Sigmoid colon (tissue), 4 donors: ENCODE measurements around the gene HNRNPK.

ENCODE experiments used
- EP300 ChIP-seq, 4 donors: sonication (generic); formaldehyde crosslinking; IDR thresholded peaks; one replicate each; pipeline ENCODE4 v1.6.1; 2017; ENCODE audit warnings: antibody characterized with exemption in 4 of 4
- POLR2A ChIP-seq, 2 donors: fragments of 450-650 bp; IDR thresholded peaks; one replicate each; pipeline ENCODE4 v1.6.1; 2016; ENCODE audit warnings: antibody characterized with exemption in 2 of 2, mild to moderate bottlenecking in 2 of 2, moderate library complexity in 2 of 2
- POLR2AphosphoS5 ChIP-seq, 4 donors: sonication (generic); formaldehyde crosslinking; IDR thresholded peaks; one replicate each; pipeline ENCODE4 v1.6.1; 2017; ENCODE audit warnings: antibody characterized with exemption in 4 of 4
- TF ChIP-seq, protein P1 (sequence below), 4 experiments: fragments of 450-650 bp in 3 of 4; fragments of 200-600 bp in 1 of 4; IDR thresholded peaks; one replicate each; pipeline ENCODE4 v1.5.1; 2016 to 2019; ENCODE audit warnings: antibody characterized with exemption in 4 of 4, mild to moderate bottlenecking in 3 of 4, moderate library complexity in 2 of 4

DNA sequence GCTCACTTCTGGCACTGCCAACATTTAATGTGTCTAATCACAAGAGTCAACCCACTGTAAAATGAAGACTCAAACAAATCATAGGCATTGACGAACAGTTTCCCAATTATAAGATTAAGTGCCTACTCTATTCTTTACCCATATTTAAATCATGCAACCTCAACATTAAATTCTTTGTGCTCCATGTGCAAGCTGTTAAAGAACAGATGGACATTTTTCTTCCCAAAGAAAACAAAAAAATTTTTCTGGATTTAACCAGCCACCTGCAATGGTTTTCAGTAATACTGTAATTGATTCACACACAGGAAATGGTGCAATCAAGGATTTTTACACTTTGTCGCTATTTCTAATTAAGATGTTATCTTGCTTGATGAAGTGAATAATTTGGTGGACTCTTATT is 3.6 kb downstream of the HNRNPK start:
- TF ChIP-seq, protein P1, sequence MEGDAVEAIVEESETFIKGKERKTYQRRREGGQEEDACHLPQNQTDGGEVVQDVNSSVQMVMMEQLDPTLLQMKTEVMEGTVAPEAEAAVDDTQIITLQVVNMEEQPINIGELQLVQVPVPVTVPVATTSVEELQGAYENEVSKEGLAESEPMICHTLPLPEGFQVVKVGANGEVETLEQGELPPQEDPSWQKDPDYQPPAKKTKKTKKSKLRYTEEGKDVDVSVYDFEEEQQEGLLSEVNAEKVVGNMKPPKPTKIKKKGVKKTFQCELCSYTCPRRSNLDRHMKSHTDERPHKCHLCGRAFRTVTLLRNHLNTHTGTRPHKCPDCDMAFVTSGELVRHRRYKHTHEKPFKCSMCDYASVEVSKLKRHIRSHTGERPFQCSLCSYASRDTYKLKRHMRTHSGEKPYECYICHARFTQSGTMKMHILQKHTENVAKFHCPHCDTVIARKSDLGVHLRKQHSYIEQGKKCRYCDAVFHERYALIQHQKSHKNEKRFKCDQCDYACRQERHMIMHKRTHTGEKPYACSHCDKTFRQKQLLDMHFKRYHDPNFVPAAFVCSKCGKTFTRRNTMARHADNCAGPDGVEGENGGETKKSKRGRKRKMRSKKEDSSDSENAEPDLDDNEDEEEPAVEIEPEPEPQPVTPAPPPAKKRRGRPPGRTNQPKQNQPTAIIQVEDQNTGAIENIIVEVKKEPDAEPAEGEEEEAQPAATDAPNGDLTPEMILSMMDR (IDR thresholded peaks at IDR 0.05) = no peak
- TF ChIP-seq POLR2A (IDR thresholded peaks at IDR 0.05) (no peak), EP300 (IDR thresholded peaks at IDR 0.05) (no peak), POLR2AphosphoS5 (IDR thresholded peaks at IDR 0.05) (no peak)
